ENCODE data around the gene PCDH1.
"Not testable (repeated sequence)": the region's sequence is repeated elsewhere in the genome, so short reads cannot be mapped to it uniquely, and the experiment has no call there.

Gene PCDH1

DNA sequence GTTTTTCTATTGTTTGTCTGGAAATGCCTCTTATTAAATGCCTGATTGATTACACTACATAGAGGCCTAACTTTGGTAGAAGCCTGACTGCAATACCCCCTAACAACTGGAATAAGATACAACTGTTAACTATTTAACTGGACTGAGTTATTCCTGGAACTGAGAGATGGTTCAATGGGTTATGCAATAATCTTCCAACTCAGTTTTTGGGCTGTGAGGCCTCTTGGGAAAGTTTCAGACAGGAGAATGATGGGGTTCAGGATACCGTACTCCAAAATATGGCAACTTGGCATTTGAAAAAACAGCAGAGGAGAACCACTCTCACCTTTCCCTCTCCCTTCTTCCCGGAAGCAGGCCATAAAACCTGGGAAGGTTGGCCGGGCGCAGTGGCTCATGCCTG lies 19.2 kb upstream of the PCDH1 start:
- no peak for DNase-seq

DNA sequence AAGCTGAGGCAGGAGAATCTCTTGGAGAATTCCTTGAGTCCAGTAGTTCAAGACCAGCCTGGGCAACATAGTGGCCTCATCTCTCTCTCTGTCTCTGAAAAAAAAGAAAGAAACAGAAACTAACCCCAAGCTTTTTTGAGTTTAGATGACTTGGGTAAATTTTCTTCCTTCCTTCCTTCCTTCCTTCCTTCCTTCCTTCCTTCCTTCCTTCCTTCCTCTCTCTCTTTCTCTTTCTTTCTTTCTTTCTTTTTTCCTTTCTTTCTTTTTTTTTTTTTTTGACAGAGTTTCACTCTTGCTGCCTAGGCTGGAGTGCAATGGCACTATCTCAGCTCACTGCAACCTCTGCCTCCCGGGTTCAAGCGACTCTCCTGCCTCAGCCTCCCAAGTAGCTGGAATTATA lies 12.2 kb upstream of the PCDH1 start:
- DNase-seq = not testable (repeated sequence)

GRCh38 chr5:141889282-141889871 lies 11.2 kb upstream of the PCDH1 start:
- DNase-seq = no peak

DNA sequence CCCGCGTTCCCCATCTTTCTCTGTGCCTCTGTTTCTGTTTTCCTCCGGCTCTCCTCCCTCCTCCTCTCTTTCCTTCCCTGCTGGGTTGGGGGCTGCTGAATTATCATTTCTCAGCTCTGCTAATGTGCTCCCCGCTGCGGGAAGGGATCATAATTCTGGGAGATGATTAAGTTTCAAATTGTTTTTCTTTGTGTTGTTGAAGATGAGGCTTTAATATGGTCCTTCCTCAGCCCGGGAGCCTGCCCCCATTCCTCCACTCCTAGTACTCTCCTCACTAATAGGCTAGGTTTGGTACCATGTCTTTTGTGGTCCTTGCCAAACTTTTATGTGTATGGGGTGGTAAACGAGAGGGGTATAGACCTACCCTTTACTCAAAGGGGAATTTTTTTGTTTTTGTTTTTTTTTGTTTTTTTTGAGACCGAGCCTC lies 5.7 kb upstream of the PCDH1 start:
- DNase-seq = no peak

- DNase-seq = no peak
These were observed 5.1 kb upstream of the PCDH1 start for GRCh38 chr5:141883184-141883891.

- DNase-seq = peak in 1 of 2 experiments; percentile 18
These were observed 4.5 kb upstream of the PCDH1 start for GRCh38 chr5:141882594-141883183.

GRCh38 chr5:141881886-141882285 lies 3.7 kb upstream of the PCDH1 start:
- no peak for DNase-seq

DNA sequence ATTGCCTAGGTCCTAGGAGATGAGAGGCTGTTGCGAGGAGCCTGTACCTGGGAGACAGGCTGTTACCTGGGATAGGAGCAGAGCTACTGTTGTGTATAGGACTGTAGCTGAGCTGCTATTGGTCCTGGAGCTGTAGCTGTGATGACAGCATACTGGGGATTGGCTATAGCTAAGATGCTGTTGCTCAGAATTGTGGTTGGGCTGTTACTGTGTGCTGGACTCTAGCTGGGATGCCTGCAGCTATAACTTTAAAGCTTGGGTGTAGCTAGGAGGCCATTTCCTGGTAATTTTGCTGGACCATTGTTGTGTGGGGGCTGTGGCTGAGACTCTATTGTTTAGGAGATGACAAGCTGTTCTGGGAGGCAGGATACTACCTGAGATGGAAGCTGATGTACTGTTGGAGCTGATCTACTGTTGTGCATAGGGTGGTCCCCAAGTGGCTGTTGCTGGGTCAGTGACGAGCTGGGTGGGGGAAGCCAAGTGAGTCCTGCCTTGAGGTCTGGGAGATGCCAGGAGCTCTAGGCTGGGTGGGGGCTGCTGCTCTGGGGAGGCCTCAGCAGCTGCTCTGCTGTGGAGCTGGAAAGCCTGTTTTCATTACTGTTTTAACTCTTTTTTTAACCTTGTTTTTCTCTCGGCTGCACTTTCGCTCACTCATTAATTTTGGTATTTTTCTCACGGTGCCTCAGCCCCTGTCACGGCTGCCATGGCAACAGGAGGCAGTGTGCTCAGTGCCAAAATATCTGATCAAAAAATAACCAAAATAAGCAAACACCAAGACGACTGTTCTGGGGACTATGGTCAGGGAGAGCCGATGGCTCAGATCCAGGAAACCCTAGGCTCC lies 3.0 kb upstream of the PCDH1 start:
- no peak for DNase-seq

DNA sequence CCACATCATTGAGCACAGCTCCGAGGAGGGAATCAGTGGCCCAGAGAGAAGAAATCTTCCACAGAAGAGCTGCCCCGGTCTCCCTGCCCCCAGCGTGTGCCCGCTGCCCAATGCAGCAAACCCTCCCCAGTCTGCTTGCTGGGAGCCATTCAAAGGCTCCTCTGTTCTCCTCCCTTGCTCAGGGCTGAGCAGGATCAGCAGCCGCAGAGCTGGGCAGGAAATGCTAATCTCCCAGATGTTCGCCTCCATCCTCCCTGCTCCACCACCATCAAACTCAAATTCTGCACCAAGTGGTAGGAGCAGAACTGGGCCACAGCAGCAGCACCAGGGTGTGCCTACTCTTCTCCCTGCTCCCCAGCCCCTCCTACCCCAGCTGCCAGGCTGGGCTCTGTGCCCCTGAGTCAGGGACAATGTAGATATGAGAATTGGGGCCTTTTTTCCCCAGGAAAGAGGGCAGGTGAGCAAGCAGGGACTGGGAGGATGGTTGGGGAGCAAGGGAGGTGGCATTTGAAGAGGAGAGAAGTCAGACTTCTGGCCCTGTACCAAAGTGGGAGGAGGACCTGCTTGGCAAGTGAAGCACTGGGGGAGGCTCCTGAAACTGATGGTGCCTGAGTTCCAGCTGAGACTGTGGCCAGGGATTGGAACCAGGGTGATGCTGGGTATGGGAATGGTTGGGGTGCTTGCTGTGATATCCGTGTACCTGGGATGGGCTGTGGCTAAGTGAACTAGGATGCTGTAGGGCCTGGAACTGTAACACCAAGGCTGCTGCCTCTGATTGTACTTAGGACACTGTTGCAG lies 1.9 kb upstream of the PCDH1 start:
- DNase-seq = no peak

GRCh38 chr5:141879426-141879759 lies 1.2 kb upstream of the PCDH1 start:
- no peak for DNase-seq

- DNase-seq = peak; percentile 83 to 92
These were observed 658 bp upstream of the PCDH1 start for GRCh38 chr5:141878711-141879425.

DNA sequence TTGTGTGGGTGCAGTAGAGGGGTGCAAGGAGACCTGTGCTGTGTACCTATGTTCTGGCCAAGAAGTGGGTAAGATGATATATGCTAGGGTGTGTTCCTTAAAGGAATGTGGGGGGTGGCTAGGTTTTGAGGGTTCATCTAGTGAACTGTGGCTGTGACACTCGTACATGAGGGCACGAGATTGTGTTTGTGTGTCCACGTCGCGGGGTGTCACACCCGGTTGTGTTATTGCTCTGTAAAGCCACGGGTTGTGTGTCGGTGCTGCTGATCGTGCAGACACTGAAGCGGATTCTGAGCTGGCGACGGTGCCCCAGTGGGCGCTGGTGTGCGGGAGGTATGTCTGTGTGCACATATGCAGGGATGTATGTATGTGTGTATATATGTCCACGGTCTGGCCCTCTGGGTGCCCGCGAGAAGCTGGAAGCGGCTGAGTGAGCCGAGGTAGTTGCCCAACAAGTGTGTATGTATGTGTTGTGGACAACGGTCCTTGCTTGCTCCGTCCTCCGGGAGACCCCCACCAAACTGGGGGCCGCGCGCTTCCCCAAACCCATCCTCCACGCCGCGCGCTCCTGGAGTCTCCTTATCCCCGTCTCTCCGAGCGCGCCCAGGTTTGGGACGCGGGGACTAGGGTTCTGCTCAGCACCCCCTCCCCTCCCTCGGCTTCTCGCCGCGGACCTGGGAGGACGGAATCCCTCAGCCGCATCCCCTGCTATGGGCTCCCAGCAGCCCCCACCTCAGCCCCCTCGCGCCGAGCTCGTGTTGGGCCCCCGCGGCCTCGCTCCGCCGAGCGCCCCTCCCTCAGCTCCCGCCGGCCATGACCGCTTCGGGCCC lies 639 bp downstream of the PCDH1 start:
- DNase-seq = no peak

DNA sequence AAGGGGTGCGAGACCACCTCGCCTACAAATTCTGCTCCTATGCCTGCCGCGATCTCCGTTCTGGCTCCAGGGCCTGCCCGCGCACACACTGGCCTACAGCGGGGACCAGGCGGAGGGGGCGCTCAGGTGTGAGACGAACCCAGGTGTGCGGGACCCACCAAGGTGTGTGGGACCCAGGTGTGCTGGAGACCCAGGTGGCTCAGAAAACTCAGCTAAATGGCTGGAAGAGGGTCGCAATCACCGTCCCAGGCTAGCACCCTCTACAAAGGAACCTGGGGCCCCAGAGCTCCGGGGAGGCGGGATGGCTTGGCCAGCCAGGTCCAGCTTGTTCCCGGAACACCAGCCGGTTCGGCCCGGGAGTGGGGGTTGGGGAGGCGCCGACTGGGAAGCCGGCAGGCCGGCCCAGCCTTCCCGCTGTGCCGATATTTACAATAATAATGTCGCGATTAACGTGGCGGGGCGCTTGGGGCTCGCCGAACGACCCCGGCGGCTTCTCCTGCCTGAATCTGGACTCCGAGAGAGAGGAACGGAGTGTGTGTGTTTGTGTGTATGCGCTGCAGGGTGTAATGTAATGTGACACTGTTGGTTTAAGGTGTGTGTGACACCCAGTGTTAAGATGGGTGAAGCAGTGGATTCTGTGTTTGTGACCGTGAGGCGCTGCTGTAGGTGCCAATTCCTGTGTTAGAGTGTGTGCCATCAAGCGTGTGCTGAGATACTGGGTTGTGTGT lies 1.4 kb downstream of the PCDH1 start:
- DNase-seq = no peak

DNA sequence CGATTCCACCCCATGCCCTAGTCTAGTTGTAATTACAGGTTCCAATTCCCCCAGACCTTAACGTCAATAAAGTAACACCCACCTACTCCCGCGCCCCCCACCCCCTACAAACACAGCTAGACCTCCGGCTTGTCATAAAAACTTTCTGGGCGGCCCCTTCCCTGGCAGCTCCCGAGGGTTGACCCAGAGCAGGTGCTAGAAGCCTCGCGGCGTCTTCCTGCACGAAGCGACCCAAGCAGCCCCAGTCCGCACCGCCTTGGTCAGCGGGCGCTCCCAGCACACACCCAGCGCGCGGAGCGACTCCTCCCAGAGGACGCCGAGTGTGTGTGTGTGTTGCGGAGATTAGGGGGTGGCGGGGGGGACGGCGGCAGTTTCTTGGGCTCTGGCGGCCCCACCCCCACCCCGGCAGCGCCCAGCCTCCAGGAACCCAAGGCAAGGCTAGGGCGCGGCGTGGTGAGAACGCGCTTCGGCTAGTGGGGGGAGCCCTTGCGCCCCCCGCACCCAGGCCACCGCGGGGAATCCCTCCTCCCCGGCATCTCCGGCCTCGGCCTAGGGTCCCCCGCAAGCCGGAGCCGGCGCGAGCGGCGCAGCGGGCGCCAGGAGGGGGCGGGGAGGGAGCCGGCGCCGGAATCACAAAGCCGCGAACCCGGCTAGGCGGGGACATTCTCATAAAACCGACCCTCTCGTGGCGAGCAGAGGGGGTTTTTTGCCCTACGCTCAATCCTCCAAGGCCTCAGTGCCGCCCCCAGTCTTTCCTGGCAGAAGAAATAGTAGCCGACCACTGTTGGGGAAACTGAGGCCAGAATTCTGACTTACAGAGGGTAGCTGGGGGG lies 2.2 kb downstream of the PCDH1 start:
- no peak for DNase-seq

- DNase-seq = no peak
These were observed 3.0 kb downstream of the PCDH1 start for GRCh38 chr5:141875022-141875740.

GRCh38 chr5:141874262-141874964 lies 3.8 kb downstream of the PCDH1 start:
- no peak for DNase-seq

DNA sequence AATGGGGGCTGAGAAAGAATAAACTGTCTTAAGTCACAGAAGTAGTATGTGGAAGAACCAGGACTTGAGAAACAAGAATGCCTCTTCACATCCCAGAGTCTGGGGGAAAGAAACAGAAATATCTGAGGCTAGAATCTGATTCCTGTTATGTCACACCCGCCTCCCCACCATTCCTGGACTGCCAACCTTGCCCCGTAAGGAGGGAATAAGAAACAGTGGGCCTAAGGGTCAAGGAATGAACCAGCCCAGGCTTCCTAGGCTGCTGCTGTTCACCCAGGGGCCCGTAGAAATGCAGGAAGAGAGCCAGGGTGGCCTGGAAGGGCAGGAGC lies 4.3 kb downstream of the PCDH1 start:
- DNase-seq = no peak
